IPS DF 4.7 (cell line): ENCODE measurements around the gene AJAP1.

Source experiments
- DNase-seq: peaks from one replicate; pipeline ENCODE4 v3.0.0-alpha.2; 2013; ENCODE audit warnings: low spot score; ENCODE audit errors: extremely low read depth

Gene AJAP1

DNA sequence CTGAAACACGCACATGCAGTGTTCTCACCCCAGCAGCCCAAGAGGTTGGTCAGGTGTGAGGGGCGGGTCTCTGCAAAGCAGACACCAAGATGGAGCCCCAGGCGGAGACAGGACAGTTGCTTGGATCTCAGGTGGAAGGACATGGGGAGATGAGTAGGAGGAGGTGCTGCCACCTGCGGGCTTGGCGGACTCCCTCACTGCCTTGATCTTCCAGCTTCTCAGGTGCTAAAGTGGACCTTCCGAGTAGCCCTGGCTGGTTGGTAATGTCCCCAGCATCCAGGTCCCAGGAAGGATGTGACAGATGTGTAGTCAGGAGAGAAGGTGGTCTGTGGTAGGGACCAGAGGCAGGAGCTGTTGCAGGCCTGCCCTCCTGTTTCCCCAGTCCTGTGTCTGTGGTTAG, 114.1 kb downstream of the AJAP1 start:
- no peak for DNase-seq

DNA sequence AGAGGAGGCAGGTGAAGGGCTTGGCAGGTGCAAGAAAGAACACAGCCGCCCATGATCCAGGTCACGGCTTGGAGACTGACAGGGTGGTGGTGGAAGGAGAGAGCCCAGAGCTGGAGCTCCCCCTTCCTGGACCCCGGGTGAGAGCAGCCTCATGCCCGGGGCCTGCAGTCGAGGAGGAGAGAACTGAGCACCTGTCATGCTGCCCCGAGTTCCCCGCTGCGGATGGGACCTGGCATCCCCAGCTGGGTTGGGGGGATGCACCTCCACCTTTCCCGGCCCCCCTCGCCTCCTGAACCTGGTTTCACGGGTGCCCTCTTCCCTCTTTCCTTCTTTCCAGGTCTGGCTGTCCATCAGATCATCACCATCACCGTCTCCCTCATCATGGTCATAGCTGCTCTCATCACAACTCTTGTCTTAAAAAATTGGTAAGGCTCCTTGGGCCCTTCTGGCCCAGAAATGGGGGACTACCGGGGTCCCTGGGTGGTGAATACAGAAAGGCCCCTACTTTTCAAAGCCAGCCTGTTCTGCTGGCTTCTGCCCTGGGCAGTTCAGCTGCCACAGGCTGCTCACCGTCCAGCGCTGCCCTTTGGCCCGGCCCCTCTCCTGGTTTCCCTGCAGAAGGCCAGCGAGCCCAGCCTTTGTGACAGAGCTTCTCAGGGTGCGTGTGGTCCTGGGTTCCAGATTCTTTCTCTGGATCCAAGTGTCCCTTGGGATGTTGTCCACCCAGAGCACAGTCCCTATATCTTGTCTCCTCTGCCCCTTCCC, 115.3 kb downstream of the AJAP1 start:
- DNase-seq, result no peak

DNA sequence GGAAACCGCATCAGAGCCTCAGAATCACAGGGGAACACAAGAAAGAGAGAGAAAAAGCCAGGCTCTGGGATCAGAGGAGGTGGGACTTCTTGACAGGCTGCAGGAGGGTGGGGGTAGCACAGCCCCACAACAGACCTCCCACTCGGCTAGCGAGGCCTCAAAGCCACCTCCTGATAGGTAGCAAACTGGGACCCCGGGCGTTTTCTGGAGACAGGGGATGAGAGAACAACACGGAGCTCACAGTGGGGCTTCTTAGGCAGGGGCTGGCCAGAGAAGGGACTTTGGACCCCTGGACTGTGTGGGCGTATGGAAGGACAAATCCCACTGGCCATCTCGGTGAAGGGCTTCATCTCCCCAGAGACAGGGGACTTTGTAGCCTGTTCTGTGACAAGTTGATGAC, 116.3 kb downstream of the AJAP1 start:
- DNase-seq, result no peak

DNA sequence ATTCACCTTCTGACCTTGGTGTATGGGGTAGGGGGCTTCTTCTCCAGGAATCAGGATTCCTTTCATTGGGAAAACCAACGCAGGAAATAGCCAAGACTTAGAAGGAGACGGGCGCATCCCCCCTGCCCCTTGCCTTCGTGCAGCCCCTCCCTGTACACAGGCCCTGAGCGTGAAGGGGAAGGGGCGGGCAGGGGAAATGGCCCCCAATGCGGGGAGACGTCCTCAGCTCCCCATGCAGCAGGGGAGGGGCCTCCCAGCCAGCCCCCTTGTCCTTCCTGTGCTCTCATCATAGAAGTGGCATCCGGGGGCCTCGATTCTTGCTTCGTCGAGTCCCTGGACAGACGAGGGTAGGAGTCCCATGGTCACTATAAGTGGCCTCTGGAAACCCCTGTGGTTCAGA, 116.9 kb downstream of the AJAP1 start:
- no peak for DNase-seq

DNA sequence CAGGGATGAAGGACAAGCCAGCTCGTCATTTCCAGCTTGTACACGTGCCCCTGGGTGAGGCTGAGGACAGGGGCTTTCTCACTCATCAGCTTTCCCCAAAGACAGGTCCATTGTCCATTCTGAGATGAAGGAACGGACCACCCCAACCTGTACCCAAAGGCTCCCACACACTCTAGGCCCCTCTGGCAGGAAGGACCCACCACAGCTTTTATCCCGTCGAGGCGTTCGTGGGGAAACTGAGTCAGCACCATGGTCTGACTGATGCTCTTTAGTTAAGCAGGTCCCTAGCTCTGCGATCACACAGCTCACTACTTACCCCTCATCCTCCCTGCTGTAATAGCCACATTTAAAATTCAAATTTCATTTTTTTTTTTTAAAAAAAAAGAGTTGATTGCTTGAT, 117.3 kb downstream of the AJAP1 start:
- no peak for DNase-seq

DNA sequence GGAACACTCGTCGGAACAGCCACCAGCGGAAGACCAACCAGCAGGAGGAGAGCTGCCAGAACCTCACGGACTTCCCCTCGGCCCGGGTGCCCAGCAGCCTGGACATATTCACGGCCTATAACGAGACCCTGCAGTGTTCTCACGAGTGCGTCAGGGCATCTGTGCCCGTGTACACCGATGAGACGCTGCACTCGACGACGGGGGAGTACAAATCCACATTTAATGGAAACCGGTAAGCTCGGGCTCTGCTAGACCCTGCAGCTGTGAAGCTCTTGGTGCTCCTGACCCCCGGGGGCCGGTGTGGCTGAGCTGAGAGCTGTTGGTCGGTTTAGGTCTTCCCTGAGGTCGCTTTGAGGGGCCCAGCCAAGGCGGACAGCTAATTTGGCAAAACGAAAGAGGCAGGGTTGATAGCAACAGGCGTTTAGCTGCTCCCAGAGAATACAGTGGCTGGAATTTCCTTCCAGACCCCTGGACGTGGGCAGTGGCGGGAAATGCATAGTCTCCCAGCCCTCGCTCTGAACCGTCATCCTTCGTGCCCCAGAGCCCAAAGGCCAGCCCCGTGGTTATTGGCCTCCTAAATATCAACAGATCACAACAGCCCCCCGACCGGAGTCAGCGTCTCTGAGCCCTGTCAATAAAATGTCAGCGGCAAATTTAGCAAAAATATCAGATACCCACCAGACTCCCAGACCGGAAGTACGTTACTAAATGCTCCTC, 118.0 kb downstream of the AJAP1 start:
- no peak for DNase-seq

DNA sequence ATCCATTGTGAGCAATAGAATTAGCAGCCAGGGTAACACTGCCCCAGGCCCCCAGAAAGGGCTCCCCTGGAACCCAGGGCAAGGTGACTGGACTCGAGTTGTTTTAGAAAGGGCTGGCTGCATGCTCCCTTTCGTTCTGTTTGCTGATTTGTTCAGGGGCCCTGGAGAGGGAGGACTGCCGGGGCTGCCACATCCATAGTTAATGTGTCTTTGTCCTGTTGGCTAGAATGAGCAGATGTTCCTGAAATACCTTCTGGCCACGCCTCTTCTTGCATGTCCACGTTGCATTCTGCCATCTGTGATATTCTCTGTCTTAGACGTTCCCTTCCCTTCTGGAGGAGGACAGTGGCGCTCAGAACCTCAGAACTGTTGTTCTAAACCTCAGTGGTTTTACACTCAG, 118.8 kb downstream of the AJAP1 start:
- DNase-seq, result no peak

DNA sequence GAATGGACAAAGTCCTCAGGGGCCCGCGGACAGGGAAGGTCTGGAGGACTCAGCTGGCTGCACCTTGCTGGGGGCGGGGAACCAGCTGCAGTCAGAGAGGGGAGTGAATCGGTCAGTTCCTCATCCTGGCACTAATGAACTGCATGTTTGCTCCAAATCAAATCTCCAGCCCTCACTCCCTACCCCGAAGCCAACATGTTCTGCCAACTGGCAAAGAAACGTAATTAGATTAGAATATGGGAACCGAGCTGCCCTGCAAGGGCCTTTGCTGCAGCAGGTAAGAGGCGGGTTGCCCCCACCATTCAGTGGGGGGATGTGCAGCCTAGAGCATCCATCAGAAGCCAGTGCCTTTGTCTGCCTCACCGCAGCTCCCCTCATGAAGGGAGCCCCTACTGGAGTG, 121.1 kb downstream of the AJAP1 start:
- no peak for DNase-seq

DNA sequence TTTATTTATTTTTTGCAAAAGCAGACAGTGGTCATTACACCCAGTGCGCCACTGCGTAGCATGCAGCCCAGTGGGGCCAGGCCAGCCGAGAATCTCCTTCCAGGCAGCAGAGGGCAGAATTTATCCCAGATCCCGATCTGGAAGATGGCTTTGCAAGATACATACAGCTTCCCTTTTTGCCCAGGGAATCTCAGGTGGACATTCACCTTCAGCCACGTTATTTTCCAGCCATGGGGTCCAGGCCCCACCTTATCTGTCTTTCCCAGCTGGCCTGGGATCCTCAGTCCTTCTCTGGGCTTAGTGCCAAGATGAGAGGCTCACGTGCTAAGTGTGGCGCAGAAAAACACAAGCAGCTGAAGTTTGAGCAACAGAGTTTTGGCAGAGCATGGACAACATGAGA, 123.6 kb downstream of the AJAP1 start:
- DNase-seq, result no peak

DNA sequence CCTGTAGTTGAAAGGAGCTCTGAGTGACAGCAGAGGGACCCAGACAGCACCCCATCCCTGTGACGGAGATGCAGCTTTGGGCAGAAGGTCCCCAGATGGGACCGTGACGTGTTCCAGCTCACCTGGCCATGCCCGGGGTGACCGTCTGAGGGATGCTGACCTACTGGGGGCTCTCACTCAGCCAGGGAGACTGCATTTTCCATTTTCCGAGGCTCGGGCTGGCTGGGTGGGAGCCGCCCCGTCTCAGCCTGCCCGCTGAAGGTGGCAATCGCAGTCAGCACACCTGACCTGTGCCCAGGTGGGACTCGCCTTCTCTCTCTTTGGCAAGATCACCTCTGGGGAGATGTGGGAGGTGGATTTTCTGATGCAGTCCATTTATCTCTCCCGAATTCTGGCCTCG, 127.2 kb downstream of the AJAP1 start:
- DNase-seq, result no peak

DNA sequence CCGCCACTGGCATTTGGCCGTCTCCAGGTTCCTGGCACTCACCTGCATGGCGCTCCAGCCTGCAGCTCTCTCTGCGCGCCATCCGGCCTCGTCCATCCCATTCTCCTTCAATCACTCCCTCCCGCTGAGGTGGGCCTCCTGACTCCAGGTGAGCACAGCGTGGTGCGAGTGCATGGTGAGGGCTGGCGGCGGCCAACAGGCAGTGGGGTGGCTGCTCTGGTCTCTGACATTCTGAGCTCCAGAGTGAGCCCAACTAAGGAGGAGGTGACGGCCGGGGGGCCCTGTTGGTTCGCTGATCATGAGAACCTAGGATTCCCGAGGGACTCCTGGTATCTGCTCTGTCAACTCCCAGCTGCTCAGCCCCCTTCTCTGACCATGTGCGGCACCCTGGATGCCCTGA, 130.4 kb downstream of the AJAP1 start:
- no peak for DNase-seq

DNA sequence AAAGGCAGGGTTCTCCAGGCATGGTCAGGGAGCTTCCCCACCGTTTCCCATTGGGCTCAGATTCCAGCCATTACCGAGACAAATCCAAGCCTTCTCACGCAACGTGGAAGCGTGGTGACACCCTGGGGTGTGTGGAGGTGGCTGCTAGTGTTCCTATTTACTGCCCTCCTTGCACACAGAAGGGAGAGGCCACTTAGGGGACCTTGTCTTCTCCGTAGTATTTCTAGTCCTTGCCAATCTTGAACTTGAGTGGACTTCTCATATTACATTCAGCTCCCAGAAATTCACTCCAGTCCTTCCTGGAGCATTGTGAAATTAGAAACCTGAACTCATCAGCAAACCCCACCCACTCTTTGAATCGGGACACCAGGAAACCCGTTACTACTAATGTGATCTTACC, 131.6 kb downstream of the AJAP1 start:
- DNase-seq, result no peak

DNA sequence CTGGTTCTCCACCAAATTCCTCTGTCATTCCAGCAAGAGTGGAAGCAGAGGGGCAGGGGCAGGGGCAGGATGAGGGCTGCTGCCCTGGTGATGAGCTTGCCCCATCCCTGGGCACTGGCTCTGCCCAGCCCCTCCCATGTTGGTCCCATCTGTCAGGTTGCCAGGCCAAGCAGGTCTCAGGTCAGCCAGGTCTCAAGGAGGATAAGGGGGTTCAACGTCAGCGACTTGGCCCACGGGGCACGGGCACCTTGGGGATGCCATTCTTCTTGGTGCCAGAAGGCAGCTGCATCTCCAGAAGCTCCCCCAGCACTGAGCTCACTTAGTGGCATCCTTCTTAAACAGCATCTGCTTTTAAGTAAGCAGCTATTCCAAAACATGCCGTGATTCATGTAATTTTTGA, 133.1 kb downstream of the AJAP1 start:
- no peak for DNase-seq

DNA sequence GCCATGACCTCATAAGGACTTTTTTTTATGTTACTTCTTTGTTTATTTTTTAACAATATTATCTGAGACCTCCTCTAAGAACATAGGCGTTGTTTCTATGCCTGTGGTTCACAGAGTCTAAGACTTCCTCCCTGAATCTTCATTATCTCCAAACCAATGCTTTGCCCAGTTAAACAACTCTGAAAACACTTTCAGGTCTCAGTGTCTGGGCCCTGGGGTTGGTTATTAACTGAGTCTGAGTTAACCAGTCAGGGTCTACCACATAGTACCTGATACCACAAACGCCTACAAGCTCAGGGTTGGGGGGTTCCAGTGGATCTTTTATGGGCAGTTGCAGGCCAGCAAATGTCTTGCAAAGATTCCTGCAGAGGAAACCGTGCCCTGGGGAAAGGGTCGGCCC, 138.2 kb downstream of the AJAP1 start:
- no peak for DNase-seq

DNA sequence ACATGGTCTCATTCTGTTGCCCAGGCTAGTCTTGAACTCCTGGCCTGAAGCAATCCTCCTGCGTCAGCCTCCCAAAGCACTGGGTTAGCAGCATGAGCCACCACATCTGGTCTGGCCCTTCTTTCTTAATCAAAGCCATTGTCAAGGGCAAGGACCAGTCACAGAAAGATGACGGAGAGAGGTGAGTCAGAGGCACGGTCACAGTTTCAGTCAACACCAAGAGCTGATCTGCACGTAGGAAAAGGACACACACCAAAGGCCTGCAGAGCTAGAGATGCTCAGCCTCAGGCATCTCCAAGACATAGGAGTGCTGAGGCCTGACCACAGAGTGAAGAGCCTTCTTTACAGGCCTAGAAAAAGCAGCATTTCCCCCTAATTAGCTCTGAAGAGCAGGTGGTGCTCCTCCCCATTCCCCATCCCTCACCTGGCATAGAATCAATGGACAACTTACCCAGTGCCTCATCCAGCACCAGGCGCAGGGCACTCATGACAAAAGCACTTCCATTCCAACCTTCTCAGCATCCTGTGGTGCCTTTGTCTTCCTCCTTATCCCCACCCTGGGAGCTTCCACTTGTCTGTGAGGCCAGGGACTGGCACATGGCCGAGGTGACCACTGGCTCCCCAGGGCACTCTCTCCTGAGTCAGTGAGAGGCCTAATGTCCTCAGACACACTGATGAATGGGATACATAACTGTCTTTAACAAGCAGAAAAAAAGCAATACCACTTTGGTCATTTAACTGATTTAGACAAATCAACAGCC, 139.8 kb downstream of the AJAP1 start:
- DNase-seq, result no peak

DNA sequence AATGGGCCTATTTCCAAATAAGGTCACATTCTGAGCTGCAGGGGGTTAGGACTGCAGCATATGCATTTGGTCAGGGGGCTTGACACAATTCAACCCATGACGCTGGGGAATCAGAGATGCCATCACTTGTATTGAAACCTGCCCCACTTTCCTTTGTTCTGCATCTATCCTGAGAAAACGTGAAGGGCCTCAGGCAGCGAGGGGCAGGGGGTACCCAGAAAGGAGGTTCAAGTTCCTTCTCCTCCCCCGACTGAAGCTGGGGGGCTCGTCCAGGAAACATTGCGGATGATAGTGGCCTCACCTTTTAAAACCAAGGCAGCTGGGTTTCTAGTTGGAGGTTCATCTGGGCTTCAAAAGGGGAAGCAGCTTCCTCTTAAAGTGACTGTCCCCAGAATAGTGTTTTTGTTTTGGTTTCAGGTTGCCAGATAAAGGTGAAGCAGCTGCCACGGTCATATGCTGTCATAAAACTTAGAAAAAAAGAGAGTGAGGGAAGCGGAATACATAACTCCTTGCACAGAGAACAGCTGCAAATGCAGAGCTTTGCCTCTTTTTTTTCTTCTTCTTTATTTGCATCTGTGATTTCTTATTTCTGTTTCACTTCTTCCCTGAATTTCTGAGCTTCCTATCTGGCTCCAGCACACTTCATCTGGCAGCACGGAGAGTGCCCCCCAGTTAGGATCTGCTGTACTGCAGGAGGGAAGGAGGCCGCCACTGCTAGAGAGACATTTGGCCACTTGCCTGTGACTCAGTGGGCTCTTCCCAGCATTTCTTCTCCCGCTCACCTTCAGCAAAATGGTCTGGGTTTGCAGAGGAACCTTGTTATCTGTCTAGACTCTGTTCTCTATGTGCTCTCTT, 142.0 kb downstream of the AJAP1 start:
- no peak for DNase-seq

DNA sequence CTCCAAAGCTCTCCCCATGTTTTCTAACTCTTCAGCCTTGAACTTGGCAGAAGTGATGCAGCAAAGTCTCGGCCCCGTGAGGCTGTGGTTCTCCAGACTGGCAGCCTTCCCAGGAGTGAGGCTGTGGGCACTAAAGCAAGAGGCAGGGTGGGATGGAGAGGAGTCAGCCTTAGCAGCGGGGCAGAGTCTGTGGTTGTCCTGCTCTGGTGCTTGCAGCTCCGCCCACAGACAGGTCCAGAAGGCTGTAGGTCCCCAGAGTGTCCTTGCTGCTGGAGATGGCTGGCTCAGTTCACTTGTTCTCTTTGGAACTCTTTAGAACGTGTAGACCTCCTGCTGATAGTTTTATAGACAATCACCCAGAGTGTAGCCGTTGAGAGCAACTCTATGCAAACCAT, 142.6 kb downstream of the AJAP1 start:
- DNase-seq, result no peak

DNA sequence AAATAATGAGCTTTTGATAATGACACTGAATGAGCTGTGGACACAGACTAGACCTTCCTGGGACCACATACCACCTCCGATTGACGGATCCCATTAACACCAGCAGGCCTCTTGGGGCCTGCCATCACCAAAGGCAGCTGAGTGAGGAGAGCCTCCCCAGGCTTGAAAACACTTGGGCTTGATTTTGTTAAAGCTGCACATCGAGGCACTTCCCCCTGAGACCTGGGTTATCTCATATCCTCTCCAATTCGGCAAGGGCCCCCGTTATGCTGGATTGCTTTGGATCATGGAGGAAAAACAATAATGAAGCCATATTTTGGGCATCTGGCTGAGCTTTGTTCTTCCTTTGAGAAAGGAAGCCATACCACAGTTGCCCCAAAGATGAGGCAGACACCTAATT, 143.0 kb downstream of the AJAP1 start:
- DNase-seq, result no peak

DNA sequence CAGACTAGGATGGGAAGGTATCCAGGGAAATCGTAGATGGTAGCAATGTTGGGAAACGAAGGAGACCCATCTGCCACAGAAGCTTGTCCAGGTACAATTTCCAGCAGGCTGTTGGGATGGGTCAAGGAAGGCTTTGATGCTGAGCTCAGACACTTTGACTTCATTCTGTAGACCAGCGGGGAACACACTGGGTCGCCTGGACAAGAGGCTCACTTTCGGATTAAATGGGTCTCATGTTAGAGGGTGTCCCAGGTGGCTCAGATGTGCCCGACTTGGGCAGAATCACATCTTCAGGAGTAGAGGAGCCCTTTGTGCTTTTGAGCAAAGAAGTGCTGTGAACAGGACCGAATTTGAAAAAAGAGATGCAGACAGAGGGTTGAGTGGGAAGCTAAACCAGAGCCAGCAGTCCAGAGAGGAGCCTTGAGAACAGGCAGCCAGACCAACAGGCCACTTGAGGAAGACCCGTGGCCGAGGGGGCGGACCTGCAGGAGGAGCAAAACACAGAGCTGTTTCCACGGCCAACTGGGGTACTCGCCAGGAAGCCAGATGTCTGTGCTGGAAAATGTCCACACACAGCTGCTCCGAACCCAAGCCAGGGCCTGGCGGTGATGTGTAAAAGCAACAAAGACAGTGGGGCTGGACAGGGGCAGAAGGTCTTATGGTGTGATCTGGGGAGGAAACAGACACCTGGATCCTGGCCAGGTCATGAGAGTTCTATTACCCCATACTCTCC, 146.9 kb downstream of the AJAP1 start:
- DNase-seq, result no peak

DNA sequence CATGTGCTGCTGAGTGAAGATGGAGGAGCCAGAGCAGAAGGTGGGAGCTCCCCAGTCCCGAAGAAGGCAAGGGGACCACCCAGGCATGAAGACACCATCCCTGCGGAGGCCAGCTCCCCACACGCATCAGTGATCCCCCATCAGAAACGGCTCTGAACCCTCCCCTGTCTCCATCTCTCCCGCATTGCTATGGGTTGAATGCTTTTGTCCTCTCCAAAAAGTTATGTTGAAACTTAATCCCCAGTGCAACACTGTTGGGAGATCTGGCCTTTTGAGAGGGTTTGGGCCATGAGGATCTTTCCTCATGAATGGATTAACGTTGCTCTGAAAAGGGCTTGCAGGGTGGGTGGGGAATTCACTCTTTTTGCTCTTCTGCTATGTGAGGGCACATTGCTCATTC, 147.6 kb downstream of the AJAP1 start:
- DNase-seq, result no peak

DNA sequence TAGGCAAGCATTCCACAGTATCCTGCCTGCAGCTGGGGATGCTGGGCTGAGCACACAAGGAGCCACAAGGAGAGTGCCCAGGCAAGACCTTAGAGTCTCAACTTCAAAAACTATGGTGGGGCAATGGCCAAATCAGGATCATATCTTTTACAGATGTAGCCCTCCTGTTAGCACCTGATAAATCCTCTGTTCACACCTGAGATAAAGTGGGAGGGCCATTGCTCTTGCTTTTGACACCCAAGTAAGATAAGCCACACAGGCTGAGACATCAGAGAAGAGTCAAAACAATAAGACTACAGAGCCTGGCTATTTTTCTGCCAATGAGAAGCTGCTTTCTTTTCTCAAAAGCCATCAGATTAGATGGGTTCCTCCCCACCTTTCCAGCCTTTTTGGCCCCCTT, 148.9 kb downstream of the AJAP1 start:
- DNase-seq, result no peak
